Fibroblast of lung (primary cell): Measurements from ENCODE around the gene TFIP11. TPM values are rescaled to one million over a fixed set of nuclear protein-coding genes. Genes with fewer than 3 reads are reported as not detected.

ENCODE experiments used
- DNase-seq, 2 donors: peaks; one replicate each; pipeline versions ENCODE4 v3.0.0 to v3.0.0-alpha.2; 2010; ENCODE audit warnings: low read depth in 2 of 2
- H2AFZ ChIP-seq: 2 replicates; pipeline ENCODE4 v1.5.1; 2012; ENCODE audit warnings: low read length, control low read depth, inconsistent platforms
- H3K27ac ChIP-seq: 2 replicates; pipeline ENCODE4 v1.5.1; 2011; ENCODE audit warnings: low read length, control low read depth; ENCODE audit not compliant: insufficient read depth
- H3K27me3 ChIP-seq: 2 replicates; pipeline ENCODE4 v1.5.1; 2011; ENCODE audit warnings: mild to moderate bottlenecking, low read length; ENCODE audit not compliant: control insufficient read depth, insufficient read depth
- H3K36me3 ChIP-seq: 2 replicates; pipeline ENCODE4 v1.5.1; 2011; ENCODE audit warnings: low read length; ENCODE audit not compliant: control insufficient read depth, insufficient read depth
- H3K4me1 ChIP-seq: 2 replicates; pipeline ENCODE4 v1.5.1; 2011; ENCODE audit warnings: low read length; ENCODE audit not compliant: control insufficient read depth, insufficient read depth; ENCODE audit errors: extremely low read depth
- H3K4me2 ChIP-seq: 2 replicates; pipeline ENCODE4 v1.5.1; 2011; ENCODE audit warnings: low read length, control low read depth; ENCODE audit not compliant: insufficient read depth; ENCODE audit errors: extremely low read depth
- H3K4me3 ChIP-seq, 4 experiments: fragments of 200-600 bp in 1 of 4; sonication (generic) in 1 of 4; replicated peaks in 1 of 4; 2 replicates each; pipeline ENCODE4 v1.5.1; 2011 to 2016; ENCODE audit warnings: low read length in 4 of 4, low read depth in 3 of 4, mild to moderate bottlenecking in 3 of 4, control low read depth in 2 of 4, inconsistent platforms in 1 of 4, mixed read lengths in 1 of 4; ENCODE audit not compliant: insufficient read depth in 1 of 4; ENCODE audit errors: control extremely low read depth in 1 of 4
- H3K79me2 ChIP-seq: 2 replicates; pipeline ENCODE4 v1.5.1; 2012; ENCODE audit warnings: mild to moderate bottlenecking, low read length, inconsistent platforms; ENCODE audit not compliant: control insufficient read depth, insufficient read depth
- H3K9ac ChIP-seq: 2 replicates; pipeline ENCODE4 v1.5.1; 2011; ENCODE audit warnings: mild to moderate bottlenecking, low read length, control low read depth; ENCODE audit not compliant: insufficient read depth
- H3K9me3 ChIP-seq: 2 replicates; pipeline ENCODE4 v1.5.1; 2012; ENCODE audit warnings: low read depth, low read length; ENCODE audit not compliant: control insufficient read depth, insufficient read depth
- H4K20me1 ChIP-seq: 2 replicates; pipeline ENCODE4 v1.5.1; 2011; ENCODE audit warnings: low read length; ENCODE audit not compliant: control insufficient read depth, insufficient read depth; ENCODE audit errors: extremely low read depth
- EZH2 ChIP-seq: IDR thresholded peaks from 2 replicates; pipeline ENCODE4 v1.5.1; 2012; ENCODE audit warnings: low read length, control low read depth, mild to moderate bottlenecking; ENCODE audit errors: missing control alignments
- polyA plus RNA-seq, 2 donors: library from polyadenylated mRNA; depleted of rRNA in 1 of 2; stranded (reverse) in 1 of 2; unstranded in 1 of 2; fragments of >200 nt; gene quantifications; 2 replicates each; pipeline ENCODE4 v1.2.1, GENCODE V29; 2011 to 2012; ENCODE audit warnings: missing spikeins in 1 of 2
- total RNA-seq: library from RNA; depleted of rRNA; stranded (reverse); fragments of >200 nt; gene quantifications from 2 replicates; pipeline ENCODE4 v1.2.1, GENCODE V29; 2014
- TF ChIP-seq, protein P1 (sequence below), 2 donors: IDR thresholded peaks in 1 of 2; conservative IDR thresholded peaks in 1 of 2; 1 replicate in 1 of 2; 2 replicates in 1 of 2; pipeline ENCODE4 v1.5.1; 2011 to 2012; ENCODE audit warnings: low read length in 2 of 2, control low read depth in 1 of 2, inconsistent platforms in 1 of 2, low read depth in 1 of 2, mild to moderate bottlenecking in 1 of 2

TFIP11 gene
- total and polyA plus RNA-seq, 2 donors (not counting 1 experiment from before 2014, with no cell fraction given): 24.2 to 40.3 TPM

DNA sequence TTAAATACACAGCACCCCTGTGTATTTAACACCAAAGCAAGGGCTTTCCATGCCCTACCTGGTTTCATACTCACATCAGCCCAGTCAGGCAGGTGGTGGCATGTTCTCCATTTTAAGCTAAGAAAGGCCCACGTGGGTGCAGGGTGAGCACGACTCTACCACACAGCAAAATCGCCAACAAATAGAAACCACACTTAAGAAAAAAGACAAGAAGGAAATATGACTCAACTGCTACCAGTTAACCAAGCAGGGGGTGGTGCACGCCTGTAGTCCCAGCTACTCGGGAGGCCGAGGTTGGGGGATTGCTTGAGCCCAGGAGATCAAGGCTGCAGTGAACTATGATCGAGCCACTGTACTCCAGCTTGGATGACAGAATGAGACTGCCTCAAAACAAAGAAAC, 35.2 kb upstream of the TFIP11 start:
- Histone ChIP-seq H3K9me3 (no peaks in the 10 kb centered on the region), H3K4me3 (no peak overlapping the region), H3K79me2 (peaks cover 5% of the 10 kb centered on the region), H3K27ac (no peak overlapping the region), H2AFZ (no peak overlapping the region), H3K9ac (no peak overlapping the region), H4K20me1 (no peaks in the 10 kb centered on the region), H3K27me3 (no peaks in the 10 kb centered on the region), H3K4me1 (peaks cover 13% of the 10 kb centered on the region), H3K36me3 (no peaks in the 10 kb centered on the region), H3K4me2 (no peak overlapping the region)
- DNase-seq: peak in 1 of 2 donors; percentile 10
- no peak for TF ChIP-seq EZH2
- TF ChIP-seq, protein P1, sequence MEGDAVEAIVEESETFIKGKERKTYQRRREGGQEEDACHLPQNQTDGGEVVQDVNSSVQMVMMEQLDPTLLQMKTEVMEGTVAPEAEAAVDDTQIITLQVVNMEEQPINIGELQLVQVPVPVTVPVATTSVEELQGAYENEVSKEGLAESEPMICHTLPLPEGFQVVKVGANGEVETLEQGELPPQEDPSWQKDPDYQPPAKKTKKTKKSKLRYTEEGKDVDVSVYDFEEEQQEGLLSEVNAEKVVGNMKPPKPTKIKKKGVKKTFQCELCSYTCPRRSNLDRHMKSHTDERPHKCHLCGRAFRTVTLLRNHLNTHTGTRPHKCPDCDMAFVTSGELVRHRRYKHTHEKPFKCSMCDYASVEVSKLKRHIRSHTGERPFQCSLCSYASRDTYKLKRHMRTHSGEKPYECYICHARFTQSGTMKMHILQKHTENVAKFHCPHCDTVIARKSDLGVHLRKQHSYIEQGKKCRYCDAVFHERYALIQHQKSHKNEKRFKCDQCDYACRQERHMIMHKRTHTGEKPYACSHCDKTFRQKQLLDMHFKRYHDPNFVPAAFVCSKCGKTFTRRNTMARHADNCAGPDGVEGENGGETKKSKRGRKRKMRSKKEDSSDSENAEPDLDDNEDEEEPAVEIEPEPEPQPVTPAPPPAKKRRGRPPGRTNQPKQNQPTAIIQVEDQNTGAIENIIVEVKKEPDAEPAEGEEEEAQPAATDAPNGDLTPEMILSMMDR (conservative IDR thresholded peaks at IDR 0.05 in 1 of 2, IDR thresholded peaks at IDR 0.05 in 1 of 2; ENCODE audit: low read depth in 1 of 2, low read length in 2 of 2): no peak

DNA sequence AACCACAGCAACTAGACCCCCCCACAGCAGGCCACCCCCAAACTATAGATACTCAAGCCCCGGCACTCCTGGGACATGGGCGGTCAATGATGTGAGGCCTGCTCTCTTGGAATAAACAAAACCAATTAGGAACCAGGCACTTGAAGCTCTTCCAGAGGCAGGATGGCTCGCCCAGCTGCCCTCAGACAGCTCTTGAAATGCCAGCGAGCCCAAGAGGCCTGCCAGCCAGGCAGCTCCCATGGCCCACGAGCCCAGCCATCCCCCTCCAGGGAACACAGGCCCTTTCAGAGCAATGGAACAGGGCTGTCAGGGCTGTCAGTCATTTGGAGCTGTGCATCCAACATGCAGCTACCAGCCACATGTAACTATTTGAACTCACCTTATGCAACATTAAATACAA, 34.0 kb upstream of the TFIP11 start:
- Histone ChIP-seq H2AFZ (no peak overlapping the region), H3K4me2 (no peak overlapping the region)

DNA sequence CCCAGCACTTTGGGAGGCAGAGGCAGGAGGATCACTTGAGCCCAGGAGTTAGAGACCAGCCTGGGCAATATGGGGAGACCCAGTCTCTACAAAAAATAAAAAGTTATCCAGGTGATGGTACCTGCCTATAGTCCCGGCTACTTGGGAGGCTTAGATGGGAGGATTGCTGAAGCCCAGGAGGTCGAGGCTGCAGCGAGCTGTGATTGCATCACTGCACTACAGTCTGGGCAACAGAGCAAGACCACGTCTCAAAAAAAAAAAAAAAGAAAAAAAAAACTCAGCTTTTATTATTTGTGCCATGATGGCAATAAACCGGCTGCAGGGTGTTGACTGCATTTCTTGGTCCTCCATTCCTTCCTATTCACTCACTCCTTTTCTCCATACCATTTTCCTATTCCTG, 33.6 kb upstream of the TFIP11 start:
- TF ChIP-seq, protein P1 (conservative IDR thresholded peaks at IDR 0.05 in 1 of 2, IDR thresholded peaks at IDR 0.05 in 1 of 2; ENCODE audit: low read depth in 1 of 2, low read length in 2 of 2): no peak
- TF ChIP-seq EZH2: no peak
- H4K20me1 ChIP-seq: no peaks in the 10 kb centered on the region
- H3K9me3 ChIP-seq: no peaks in the 10 kb centered on the region
- H3K79me2 ChIP-seq: no peaks in the 10 kb centered on the region
- H3K27me3 ChIP-seq: no peaks in the 10 kb centered on the region
- peaks cover 4% of the 10 kb centered on the region for H3K4me1 ChIP-seq
- no peak overlapping the region for H3K27ac ChIP-seq
- no peak overlapping the region for H3K4me3 ChIP-seq
- H2AFZ ChIP-seq: no peak overlapping the region
- peaks cover 3% of the 10 kb centered on the region for H3K36me3 ChIP-seq
- H3K4me2 ChIP-seq: no peak overlapping the region
- DNase-seq: no peak
- no peak overlapping the region for H3K9ac ChIP-seq

More for the DNA sequence above, 34.0 kb upstream of the TFIP11 start:
- no peaks in the 10 kb centered on the region for H3K36me3 ChIP-seq
- no peaks in the 10 kb centered on the region for H3K27me3 ChIP-seq
- H3K79me2 ChIP-seq: no peaks in the 10 kb centered on the region
- DNase-seq: no peak
- no peak overlapping the region for H3K9ac ChIP-seq
- no peak overlapping the region for H3K27ac ChIP-seq
- H3K9me3 ChIP-seq: no peaks in the 10 kb centered on the region
- H3K4me1 ChIP-seq: peaks cover 6% of the 10 kb centered on the region
- H3K4me3 ChIP-seq: no peak overlapping the region
- TF ChIP-seq, protein P1 (conservative IDR thresholded peaks at IDR 0.05 in 1 of 2, IDR thresholded peaks at IDR 0.05 in 1 of 2; ENCODE audit: low read depth in 1 of 2, low read length in 2 of 2): no peak
- TF ChIP-seq EZH2: no peak
- no peaks in the 10 kb centered on the region for H4K20me1 ChIP-seq
